GF-D8 (cell line): ENCODE measurements around the gene GFPT2.

Experiments used
- DNase-seq: peaks from one replicate; lab custom pipeline; 2025; lab: John Stamatoyannopoulos, UW

Gene GFPT2

DNA sequence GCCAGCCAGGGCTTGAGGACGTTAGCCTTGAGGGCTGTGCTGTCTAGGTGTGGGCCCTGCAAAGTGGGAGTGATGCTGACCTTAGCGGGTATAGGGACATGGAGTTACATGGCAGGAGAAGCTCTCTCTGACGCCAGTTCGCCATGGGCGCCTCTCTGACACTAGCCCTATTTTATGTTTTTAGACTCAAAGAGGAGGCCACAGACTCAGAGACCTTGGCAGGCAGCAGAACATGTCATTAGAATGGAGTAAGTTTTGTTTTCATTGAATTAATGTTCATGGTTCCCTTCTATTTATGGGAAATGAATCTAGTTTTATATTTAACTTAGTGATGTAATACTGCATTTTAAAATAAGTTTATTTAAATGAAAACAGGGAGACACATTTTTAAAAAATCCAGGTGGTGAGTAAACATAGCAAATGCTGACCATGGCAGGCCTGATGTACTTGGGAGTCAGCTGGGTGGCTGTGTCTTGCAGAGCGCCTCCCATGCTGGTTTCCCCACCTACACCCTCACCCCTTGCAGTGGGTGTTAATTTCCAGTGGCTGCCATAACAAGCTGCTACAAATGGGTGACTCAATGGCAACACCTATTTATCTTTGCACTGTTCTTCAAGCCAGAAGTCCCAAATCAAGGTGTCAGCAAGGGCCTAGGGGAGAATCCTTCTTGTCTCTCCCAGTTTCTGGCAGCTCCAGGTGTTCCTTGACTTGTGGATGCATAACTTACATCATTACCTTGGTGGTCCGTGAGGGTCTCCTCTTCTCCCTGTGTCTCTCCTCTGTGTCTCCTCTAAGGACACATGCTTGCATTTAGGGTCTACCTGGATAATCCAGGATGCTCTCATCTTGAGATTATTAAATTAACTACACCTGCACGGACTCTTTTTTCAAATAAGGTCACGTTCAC lies 25.6 kb upstream of the GFPT2 start:
- DNase-seq: no peak

DNA sequence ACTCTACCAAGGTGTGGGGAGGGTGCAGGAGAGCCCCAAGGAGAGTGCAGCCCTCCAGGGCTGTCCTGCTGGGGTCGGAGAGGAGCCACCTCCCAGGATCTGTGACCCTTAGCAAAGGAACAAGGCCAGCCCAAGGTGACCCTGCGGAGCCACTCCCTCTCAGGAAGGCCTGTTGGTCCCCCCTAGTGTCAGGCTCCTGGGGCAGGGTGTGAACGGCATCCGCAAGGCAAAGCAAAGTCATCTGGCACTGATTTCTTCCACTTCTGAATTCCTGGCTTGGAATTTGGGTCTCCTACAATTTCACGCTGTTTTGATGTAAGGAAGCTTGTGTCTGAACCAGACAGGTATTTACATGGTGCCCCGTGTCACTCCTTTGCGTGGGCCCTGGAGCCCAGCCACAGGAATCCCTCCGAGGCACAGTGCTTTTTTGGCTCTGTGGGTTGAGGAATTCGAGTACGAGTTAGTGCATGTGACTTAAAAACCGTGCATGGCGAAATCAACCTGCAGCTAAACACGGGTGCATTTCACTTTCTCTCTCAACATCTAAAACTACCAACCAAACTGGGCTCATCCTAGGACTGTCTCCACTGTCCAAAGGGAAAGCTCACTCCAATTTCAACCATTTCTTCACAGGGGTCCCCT lies 24.5 kb upstream of the GFPT2 start:
- no peak for DNase-seq

DNA sequence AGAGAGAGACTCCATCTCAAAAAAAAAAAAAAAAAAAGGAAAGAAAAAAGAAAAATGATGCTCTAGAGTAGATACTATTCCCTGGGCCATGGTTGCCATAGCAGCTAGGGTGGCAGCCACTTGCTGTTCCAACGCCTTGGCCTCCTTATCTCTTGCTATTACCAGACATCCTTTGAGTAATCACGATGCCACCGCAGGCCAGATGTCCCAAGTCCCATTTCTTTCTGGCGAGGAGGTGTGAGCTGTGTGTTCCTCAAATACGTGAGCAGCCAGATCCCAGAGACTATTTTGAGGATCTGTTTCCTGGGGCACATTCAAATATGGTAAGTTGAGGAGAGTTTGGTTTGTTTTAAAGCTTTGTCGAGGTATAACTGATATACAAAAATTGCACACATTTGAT lies 23.4 kb upstream of the GFPT2 start:
- no peak for DNase-seq

DNA sequence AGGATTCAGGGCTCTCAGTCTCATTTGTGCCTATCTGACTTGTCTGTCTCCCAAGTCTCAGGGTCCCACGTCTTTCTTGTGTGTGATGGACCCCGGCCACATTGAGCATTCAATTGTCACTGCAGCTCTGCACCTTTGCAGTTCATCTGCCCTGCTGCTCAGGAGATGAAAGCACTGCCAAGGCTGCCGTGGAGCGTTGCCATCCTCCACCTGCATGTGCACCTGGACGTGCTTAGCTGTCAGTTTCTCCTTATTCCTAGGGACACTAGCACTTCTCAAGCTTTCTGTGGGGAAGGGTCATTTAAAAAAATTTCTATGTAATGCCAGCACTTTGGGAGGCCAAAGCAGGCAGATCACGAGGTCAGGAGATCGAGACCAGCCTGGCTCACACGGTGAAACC lies 22.8 kb upstream of the GFPT2 start:
- no peak for DNase-seq

DNA sequence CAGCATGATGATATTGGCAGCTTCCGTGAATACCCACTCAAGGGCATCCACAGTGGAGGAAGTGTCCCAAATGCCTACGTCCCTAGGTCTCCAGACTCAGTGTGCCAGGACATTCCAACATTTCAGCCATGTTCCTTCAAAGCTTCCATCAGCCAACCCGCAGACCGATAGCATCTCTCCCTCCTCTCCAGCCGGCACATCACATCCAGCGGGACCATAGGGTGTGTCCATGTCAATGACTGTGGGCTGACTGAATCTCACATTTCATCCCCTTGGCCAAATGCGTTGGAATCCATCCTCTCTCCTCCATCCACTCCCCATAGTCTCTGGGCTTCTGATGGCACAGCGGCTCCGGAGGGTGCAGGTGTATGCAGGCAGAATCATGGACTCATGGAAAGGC lies 22.2 kb upstream of the GFPT2 start:
- no peak for DNase-seq

DNA sequence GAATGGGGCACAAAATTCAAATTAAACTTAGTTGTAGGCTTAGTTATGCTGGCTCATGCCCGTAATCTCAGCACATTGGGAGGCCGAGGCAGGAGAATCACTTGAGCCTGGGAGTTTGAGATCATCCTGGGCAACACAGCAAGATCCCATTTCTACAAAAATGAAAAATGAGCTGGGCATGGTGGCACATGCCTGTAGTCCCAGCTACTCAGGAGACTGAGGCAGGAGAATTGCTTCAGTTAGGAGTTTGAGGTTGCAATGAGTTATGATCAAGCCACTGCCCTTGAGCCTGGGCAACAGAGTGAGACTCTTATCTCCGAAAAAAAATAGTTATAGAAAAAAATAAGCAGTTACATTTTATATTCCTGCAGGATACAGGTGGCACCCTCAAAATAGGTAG lies 20.7 kb upstream of the GFPT2 start:
- no peak for DNase-seq

DNA sequence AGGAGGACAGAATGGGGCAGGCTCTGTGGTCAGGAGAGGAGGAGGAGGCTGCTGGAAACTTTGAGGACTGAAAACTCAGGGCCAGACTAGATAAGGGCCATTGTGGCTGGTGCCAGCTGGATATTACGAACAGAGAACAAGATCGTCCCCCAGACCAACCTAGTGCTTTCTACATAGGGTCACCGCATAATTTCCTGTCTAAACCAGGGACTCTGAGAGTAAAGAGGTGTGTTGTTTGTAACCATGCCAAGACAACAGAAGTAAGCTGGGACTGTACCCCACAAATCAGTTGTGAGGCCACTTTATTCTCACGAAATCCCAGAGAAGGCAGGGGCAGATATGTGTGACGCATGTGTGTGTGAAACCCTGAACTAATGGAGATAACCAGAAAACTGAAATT lies 20.3 kb upstream of the GFPT2 start:
- no peak for DNase-seq

DNA sequence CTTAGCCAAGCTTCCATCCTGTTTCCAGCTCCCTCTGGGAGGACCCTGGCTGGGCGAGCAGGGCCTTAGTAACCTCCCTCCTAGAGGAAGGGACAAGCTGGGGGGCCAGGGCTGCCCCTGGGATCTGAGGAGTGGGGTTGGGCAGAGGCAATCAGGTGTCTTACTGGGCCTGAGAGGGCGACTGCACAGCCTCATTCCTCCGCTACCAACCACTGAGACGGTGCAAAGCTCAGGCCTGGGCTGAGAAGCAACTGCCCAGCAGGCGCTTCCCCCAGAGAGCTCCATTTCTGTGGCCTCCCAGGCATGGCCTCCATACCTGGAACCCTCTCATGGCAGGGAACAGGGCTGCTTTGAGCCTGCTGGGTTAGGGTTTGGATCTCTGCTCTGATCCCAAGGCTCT lies 18.8 kb upstream of the GFPT2 start:
- DNase-seq: no peak

DNA sequence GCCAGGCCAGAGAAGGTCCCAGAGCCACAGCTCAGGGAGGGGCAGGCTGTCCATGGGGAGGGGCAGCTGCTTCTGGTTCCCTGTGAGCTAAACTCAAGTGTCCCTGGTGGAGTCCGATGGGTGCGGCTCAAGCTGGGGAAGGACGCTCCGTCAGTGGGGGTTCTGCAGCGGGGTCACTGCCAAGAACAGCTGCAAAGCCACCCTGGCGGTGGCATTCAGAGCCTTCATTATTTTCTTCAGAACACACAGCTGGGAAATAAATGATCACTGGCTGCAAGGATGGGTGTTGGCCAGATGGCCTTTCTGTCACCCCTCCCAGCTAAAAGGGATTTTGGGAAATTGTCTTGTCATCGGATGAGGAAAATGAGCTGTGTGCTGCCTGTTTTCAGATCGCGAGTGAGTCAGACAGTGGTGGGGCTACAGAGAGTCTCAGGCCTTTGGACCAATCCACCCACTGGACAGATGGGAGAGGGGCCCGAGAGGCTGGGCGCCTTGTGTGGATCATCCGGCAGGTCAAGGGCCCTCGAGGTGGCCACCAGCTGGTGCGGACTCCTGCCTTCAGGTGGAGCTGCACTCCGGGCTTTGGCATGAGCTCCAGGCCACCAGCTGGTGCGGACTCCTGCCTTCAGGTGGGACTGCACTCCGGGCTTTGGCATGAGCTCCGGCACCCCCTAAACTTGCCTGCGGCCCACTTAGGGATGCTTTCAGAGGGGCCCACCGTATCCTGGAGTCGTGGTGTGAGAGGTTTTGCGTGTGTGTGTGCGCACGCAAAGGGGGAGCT lies 17.9 kb upstream of the GFPT2 start:
- DNase-seq: no peak

DNA sequence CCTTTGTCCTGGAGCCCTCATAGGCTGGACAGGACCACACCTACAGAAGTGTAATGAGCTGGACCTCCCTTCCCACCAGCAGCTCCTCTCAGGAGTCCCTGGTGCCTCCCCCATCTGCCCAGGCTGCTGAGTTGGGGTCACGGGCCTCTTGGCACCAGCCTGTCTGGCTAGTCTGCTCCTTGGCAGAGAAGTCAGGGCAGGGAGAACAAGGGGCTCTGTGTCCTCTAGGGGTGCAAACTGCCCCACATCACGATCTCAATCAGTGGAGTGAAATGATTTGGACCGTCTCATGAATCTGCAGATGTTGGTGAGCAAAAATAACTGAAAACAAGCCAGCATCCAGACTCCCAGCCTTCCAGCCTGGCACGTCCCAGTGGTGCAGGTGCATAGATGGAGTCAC lies 14.9 kb upstream of the GFPT2 start:
- no peak for DNase-seq

DNA sequence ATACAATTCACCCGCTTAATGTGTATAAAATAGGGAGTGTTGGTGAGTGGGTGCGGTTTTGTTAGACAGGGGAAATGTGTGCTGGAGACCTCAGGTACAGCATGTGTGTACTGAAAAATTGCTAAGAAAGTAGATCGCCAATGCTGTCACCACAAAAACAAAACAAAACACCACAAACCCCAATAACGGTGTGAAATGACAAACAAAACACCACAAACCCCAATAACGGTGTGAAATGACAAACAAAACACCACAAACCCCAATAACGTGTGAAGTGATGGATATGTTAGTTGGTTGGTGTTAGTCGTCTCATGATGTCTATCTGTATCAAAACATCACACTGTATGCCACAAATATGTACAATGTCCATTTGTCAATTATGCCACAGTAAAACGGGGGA lies 14.2 kb upstream of the GFPT2 start:
- no peak for DNase-seq

DNA sequence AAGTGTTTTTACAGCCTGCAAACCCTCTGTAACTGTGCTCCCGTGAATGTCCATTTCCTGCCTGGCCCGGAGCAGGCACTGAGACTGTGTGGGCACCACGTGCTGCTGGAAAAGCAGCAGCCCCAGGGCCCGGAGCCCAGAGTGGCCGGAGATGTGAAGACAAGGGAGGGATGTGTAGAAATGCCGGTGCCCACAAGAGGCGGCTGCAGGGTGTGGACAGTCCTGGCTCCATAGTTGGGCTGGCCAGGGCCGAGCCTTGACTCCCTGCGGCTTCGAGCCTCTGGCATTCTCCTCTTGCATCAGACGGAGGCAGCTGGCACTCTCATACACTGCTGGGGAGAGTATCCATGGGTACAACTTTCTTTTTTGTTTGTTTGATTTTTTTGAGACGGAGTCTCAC lies 13.2 kb upstream of the GFPT2 start:
- no peak for DNase-seq

DNA sequence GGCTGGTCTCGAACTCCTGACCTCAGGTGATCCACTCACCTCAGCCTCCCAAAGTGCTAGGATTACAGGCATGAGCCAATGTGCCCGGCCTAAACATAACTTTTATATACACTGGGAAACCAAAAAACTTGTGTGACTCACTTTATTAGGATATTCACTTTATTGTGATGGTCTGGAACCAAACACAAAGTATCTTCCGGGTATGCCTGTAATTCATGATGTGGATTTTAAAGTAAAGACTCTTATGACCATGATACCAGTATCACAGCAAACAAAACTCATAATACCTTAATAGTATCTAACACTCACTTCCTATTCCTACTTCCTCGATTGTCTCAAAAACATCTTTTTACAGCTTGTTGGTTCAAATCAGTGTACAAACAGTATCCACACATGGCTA lies 12.7 kb upstream of the GFPT2 start:
- no peak for DNase-seq

DNA sequence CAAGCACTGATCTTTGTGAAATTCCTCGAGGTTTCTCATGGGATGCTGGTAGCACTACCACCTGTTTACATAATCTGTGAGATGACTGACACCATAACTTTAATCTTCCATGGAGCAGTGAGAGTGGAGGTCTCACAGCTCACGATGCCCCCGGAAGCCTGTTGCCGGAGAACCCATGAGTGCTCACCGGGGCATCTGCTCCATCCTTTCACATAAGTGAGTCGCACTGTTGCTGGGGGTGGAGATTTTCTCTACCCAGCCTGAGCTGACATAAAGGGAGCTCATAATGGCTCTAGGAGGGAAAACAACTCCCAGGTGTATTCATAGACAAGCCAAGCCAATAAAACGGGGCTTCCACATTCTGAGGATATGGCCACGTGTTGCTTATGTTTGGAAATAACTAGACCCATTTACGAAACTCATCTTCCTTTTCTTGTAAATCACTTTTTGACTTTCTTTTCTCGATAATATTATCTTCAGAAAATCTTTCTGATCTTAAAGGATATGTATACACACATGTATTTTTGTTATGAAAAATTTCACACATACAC lies 11.2 kb upstream of the GFPT2 start:
- no peak for DNase-seq

DNA sequence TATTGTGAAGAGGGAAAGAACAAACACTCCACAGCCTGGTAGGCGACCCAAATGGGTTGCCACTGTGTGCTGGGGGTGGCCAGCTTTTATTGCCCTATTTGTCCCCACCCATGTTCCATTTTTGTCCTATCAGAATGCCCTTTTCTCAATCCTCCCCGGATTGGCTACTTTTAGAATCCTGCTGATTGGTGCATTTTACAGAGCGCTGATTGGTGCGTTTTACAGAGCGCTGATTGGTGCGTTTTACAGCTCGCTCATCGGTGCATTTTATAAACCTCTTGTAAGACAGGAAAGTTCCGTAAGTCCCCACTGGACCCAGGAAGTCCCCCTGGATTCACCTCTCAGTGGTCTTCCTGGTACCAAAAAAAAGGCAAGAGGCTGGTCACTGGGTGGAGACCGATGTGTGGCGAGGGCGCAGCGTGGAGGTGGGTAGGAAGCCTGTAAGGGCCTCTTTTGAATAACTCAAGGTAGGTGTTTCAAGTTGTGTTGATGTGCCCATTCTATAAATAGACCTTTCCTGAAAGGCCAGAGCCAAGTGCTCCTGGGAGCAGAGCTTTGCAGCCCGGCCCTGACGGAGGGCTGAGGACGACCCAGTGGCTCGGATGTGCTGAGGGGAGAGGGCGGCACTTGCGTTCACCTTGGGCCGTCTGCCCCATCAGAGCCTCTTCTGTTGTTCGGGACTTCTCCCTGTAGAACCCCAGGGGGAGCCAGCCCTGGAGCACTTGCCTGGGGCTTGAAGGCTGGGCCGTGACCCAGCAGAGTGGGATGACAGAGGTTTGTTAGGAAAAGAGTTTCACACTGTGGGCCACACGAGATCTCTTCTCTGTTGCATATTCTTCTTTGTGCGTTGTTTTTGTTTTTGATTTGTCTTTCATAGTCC lies 7.2 kb upstream of the GFPT2 start:
- no peak for DNase-seq

DNA sequence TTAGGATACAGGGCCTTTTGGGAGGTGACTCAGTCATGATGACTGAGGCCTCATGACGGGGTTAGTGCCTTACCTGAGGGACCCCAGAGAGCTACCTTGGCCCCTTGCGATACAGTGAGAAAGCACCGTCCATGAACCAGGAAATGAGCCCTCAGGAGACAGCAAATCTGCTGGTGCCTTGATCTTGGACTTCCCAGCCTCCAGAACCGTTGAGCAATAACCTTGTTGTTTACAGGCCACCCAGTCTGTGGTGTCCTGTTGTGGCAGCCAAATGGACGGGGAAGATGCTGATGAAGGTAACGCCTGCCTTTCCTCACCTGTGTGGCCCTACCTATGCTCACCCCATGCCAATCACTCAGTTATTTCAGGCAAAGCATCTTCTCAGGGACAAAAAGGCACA lies 5.6 kb upstream of the GFPT2 start:
- no peak for DNase-seq

DNA sequence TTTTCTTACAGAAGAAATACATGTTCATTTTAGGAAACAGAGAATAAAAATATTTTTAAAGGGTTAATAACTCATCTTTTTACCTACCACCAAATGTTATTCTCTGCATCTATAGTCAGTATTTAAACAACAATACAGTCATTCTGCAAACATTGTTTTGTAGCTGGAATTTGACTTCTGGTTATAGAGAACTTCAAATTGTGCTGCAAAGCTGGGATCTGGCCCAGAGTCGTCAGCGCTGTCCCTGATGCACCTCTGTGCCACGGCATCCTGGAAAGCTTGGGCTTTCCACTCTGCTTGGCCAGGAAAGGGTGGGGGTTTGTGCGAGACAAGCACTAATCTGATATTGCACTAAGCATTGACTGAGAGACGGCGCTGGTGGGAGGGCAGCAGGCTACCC lies 5.0 kb upstream of the GFPT2 start:
- DNase-seq: no peak

DNA sequence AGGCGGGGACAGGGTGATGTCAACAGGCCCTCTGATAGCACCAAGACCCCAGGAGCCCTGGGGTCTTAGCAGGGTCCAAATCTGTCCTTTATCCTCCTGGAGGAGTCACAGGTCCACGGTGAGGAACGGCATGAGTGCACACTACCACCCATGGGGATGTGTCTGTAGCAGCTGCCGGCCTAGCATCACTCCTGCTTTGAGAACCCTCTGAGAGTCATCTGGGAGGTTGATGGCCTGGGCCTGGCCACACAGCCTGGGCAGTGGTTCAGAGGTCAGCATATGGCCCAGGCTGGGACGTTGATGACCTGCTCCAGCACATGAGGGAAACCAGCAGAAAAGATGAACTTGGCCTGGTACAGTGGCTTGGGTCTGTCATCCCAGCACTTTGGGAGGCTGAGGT lies 1.8 kb upstream of the GFPT2 start:
- DNase-seq: no peak

DNA sequence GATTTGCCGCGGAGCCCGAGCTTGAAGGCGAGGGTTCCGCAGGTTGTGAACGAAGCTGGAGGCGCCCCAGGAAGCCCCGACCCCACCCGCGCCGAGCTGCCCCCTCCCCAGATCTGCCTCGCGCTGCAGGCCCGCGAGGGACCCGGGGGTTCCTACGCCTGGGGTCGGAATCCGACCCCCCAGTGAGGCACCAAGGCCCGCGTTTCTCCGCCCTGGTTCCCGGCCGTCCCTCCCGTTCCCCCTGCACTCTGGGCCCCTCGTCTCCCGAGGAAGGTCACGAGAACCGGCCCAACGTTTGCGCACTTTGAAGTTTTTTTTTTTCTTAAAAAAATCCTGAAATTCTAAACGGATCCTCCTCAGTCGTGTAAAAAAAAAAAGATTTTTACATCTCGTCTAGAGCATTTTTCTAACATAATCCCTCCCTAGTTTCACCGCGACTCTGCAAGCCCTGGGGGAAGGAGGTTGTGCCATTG lies 880 bp upstream of the GFPT2 start:
- DNase-seq: no peak

DNA sequence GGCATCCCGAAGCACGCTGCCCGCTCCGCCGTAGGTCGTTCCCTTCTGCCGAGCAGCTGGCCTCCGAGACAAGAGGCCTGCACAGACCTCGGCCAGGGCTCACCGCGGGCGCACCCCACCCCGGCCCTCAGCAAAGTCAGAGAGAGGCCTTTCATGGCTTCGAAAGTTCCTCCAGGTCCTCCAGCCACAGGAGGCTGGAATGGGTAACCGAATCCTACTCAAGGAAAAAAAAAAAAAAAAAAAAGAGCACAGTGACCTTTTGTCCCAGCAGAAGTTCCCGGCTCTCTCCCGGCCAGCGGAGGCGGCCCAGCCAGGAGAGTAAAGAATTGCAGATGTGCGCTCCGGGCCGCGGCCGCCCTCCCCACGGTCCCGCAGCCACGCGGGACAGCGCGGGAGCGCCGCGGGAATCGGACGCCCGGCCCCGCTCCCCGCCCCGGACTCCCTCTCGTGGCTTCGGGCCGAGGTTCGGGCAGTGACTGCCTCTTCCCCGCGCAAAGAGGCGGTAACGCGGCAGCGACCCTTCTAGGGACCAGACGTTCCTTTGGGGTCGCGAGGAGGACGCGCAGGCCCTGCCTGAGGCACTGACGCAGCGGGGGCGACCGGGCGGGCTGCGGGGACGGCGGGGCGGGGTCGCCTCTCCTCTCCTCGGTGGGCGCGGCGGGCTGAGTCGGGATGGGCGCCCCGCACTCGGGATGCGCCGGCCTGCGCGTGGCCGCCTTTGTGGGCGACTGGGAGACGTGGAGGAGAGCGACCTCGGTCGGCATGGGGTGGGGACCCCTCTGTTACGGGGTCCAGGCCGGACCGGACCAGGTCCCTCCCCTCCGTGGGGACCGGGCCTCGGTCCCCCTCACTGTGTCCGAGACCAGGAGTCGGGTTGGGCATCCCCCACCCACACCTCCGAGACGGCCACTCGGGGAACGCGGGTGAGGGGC lies 754 bp downstream of the GFPT2 start:
- DNase-seq: no peak
